GM23248 (cell line): ENCODE data around the gene RERE. TPM values are rescaled to one million over a fixed set of nuclear protein-coding genes. Genes with fewer than 3 reads are reported as not detected.
A peak's percentile ranks its signal among the peaks of the same experiment; 100 is the strongest.

Source experiments
- DNase-seq: peaks from one replicate; pipeline ENCODE4 v3.0.0-alpha.2; 2015
- H2AFZ ChIP-seq: fragments of 200-600 bp; sonication (generic); 2 replicates; pipeline ENCODE4 v1.6.1; 2016; ENCODE audit warnings: antibody characterized with exemption
- H3F3A ChIP-seq: fragments of 200-600 bp; sonication (generic); 2 replicates; pipeline ENCODE4 v1.6.1; 2016; ENCODE audit warnings: mild to moderate bottlenecking, antibody characterized with exemption, mixed run types; ENCODE audit not compliant: insufficient read depth
- H3K27ac ChIP-seq: fragments of 200-600 bp; sonication (generic); 2 replicates; pipeline ENCODE4 v1.5.1; 2016; ENCODE audit warnings: mild to moderate bottlenecking
- H3K27me3 ChIP-seq: fragments of 200-600 bp; sonication (generic); replicated peaks from 2 replicates; pipeline ENCODE4 v1.6.1; 2016; ENCODE audit warnings: mild to moderate bottlenecking; ENCODE audit not compliant: insufficient read depth
- H3K36me3 ChIP-seq: fragments of 200-600 bp; sonication (generic); 2 replicates; pipeline ENCODE4 v1.6.1; 2016; ENCODE audit warnings: low read depth, mild to moderate bottlenecking
- H3K4me1 ChIP-seq: fragments of 200-600 bp; sonication (generic); 2 replicates; pipeline ENCODE4 v1.6.1; 2016; ENCODE audit warnings: mild to moderate bottlenecking; ENCODE audit not compliant: insufficient read depth
- H3K4me2 ChIP-seq: fragments of 200-600 bp; sonication (generic); one replicate; pipeline ENCODE4 v1.6.1; 2016; ENCODE audit warnings: mild to moderate bottlenecking; ENCODE audit not compliant: unreplicated experiment
- H3K4me3 ChIP-seq: fragments of 200-600 bp; sonication (generic); 2 replicates; pipeline ENCODE4 v1.5.1; 2016; ENCODE audit warnings: mild to moderate bottlenecking
- H3K79me2 ChIP-seq: fragments of 200-600 bp; sonication (generic); 2 replicates; pipeline ENCODE4 v1.6.1; 2016; ENCODE audit warnings: mild to moderate bottlenecking; ENCODE audit not compliant: insufficient read depth
- H3K9ac ChIP-seq: fragments of 200-600 bp; sonication (generic); 2 replicates; pipeline ENCODE4 v1.6.1; 2016; ENCODE audit warnings: mild to moderate bottlenecking
- H3K9me2 ChIP-seq: fragments of 200-600 bp; sonication (generic); 2 replicates; pipeline ENCODE4 v1.6.1; 2016; ENCODE audit warnings: mixed run types, mild to moderate bottlenecking, moderate library complexity; ENCODE audit not compliant: insufficient read depth
- H3K9me3 ChIP-seq: fragments of 200-600 bp; sonication (generic); one replicate; pipeline ENCODE4 v1.6.1; 2017; ENCODE audit warnings: low read depth
- H4K20me1 ChIP-seq: fragments of 200-600 bp; sonication (generic); 2 replicates; pipeline ENCODE4 v1.6.0; 2016; ENCODE audit not compliant: insufficient read depth
- EZH2 ChIP-seq: fragments of 200-600 bp; sonication (generic); IDR thresholded peaks from 2 replicates; pipeline ENCODE4 v1.6.1; 2018; ENCODE audit warnings: antibody characterized with exemption, mild to moderate bottlenecking; ENCODE audit not compliant: insufficient read depth, poor library complexity, severe bottlenecking
- EZH2phosphoT487 ChIP-seq: fragments of 200-600 bp; sonication (generic); IDR thresholded peaks from 2 replicates; pipeline ENCODE4 v1.6.1; 2018; ENCODE audit warnings: antibody characterized with exemption, moderate library complexity, mild to moderate bottlenecking, low read depth; ENCODE audit not compliant: insufficient read depth
- WGBS, 2 experiments: methylation state at CpG; one replicate each; pipeline ENCODE4 v1.1.6; 2015 to 2017; ENCODE audit warnings: low lambda C conversion rate in 2 of 2, low coverage in 1 of 2; ENCODE audit errors: missing lambda C conversion rate in 2 of 2; 5-methylcytosine and 5-hydroxymethylcytosine counted together
- in situ Hi-C: fragments of 300-500 bp; cut with MboI; formaldehyde crosslinking; loops from 2 replicates; pipeline ENCODE4 v1.15.0; 2020
- polyA plus RNA-seq: library from polyadenylated mRNA; unstranded; fragments of >200 nt; fragmentation: Nextera tagmentation; extraction: Ambion mirVana; gene quantifications from 2 replicates; pipeline ENCODE4 v1.2.1, GENCODE V29; 2016
- total RNA-seq: library from RNA; depleted of rRNA; stranded (reverse); fragments of >200 nt; shearing (Covaris generic); gene quantifications from 2 replicates; pipeline ENCODE4 v1.2.3, GENCODE V29; 2014

Gene RERE
- total and polyA plus RNA-seq, 2 experiments from 2014 or later = 26.0 to 26.2 TPM

GRCh38 chr1:8747879-8748825, 69.3 kb downstream of the RERE start:
- Histone ChIP-seq H2AFZ (no peak overlapping the region), H3K4me2 (no peak overlapping the region), H3F3A (no peaks in the 10 kb centered on the region), H3K4me3 (no peak overlapping the region), H4K20me1 (no peaks in the 10 kb centered on the region), H3K9me2 (no peaks in the 10 kb centered on the region), H3K27me3 (no peaks in the 10 kb centered on the region), H3K4me1 (peaks cover 3% of the 10 kb centered on the region; the same call in 1 of the 2 replicates), H3K9ac (no peak overlapping the region), H3K36me3 (no peaks in the 10 kb centered on the region), H3K9me3 (no peaks in the 10 kb centered on the region), H3K27ac (no peak overlapping the region), H3K79me2 (no peaks in the 10 kb centered on the region)
- 84 to 87% methylated on average over 15 of the region's 15 CpGs for WGBS, 2 experiments
- in situ Hi-C loops = no loop called here
- DNase-seq = no peak
- TF ChIP-seq EZH2 (no peak), EZH2phosphoT487 (no peak)

- no peak overlapping the region for H3K4me2 ChIP-seq
- no peak for TF ChIP-seq EZH2phosphoT487
- TF ChIP-seq EZH2 = no peak
- no peaks in the 10 kb centered on the region for H3K36me3 ChIP-seq
- H3K9me2 ChIP-seq = no peaks in the 10 kb centered on the region
- no peaks in the 10 kb centered on the region for H3F3A ChIP-seq
- no peak overlapping the region for H2AFZ ChIP-seq
- H3K79me2 ChIP-seq = peaks cover 10% of the 10 kb centered on the region; the same call in 1 of the 2 replicates
- no peaks in the 10 kb centered on the region for H4K20me1 ChIP-seq
- no peaks in the 10 kb centered on the region for H3K9me3 ChIP-seq
- no peak overlapping the region for H3K27ac ChIP-seq
- no peak overlapping the region for H3K4me3 ChIP-seq
- H3K27me3 ChIP-seq = no peaks in the 10 kb centered on the region
- H3K9ac ChIP-seq = no peak overlapping the region
- 93 to 97% methylated on average over 3 of the region's 3 CpGs for WGBS, 2 experiments
- H3K4me1 ChIP-seq = no peaks in the 10 kb centered on the region
- in situ Hi-C loops = no loop called here
- peak; percentile 35 for DNase-seq
Measured at GRCh38 chr1:8746554-8746953, 70.9 kb downstream of the RERE start.

- Histone ChIP-seq H3F3A (no peaks in the 10 kb centered on the region), H3K36me3 (no peaks in the 10 kb centered on the region), H3K9ac (no peak overlapping the region), H3K27me3 (no peaks in the 10 kb centered on the region), H3K4me2 (no peak overlapping the region), H3K27ac (no peak overlapping the region), H3K9me3 (no peaks in the 10 kb centered on the region), H2AFZ (no peak overlapping the region), H3K4me1 (no peaks in the 10 kb centered on the region), H3K4me3 (no peak overlapping the region), H3K9me2 (no peaks in the 10 kb centered on the region), H4K20me1 (no peaks in the 10 kb centered on the region), H3K79me2 (peaks cover 17% of the 10 kb centered on the region; the same call in 1 of the 2 replicates)
- no peak for TF ChIP-seq EZH2
- no peak for TF ChIP-seq EZH2phosphoT487
- no peak for DNase-seq
- WGBS, 2 experiments = 88 to 93% methylated on average over 6 of the region's 6 CpGs
- in situ Hi-C loops = no loop called here
Measured at GRCh38 chr1:8745749-8746390, 71.6 kb downstream of the RERE start.

GRCh38 chr1:8745346-8745745, 72.1 kb downstream of the RERE start:
- H3K9me2 ChIP-seq = no peaks in the 10 kb centered on the region
- WGBS, 2 experiments = 66 to 70% methylated on average over 6 of the region's 6 CpGs
- peaks cover 5% of the 10 kb centered on the region for H3K4me1 ChIP-seq
- no peaks in the 10 kb centered on the region for H3F3A ChIP-seq
- H3K79me2 ChIP-seq = peaks cover 20% of the 10 kb centered on the region; the same call in 1 of the 2 replicates
- H3K36me3 ChIP-seq = no peaks in the 10 kb centered on the region
- no peaks in the 10 kb centered on the region for H3K27me3 ChIP-seq
- no peak overlapping the region for H2AFZ ChIP-seq
- no peak overlapping the region for H3K4me3 ChIP-seq
- in situ Hi-C loops = no loop called here
- H3K4me2 ChIP-seq = no peak overlapping the region
- DNase-seq = no peak
- no peaks in the 10 kb centered on the region for H4K20me1 ChIP-seq
- H3K9me3 ChIP-seq = no peaks in the 10 kb centered on the region
- H3K9ac ChIP-seq = no peak overlapping the region
- H3K27ac ChIP-seq = no peak overlapping the region
- TF ChIP-seq EZH2 (no peak), EZH2phosphoT487 (no peak)
